GM12875 (cell line): Measurements from ENCODE around the gene LAMB4.

Experiments used
- H3K4me3 ChIP-seq: one replicate; pipeline ENCODE4 v1.5.1; 2011; ENCODE audit warnings: low read depth, low read length, control low read depth
- TF ChIP-seq, protein P1 (sequence below): IDR thresholded peaks from 2 replicates; pipeline ENCODE4 v1.5.1; 2011; ENCODE audit warnings: low read depth, mild to moderate bottlenecking, control low read depth, inconsistent platforms, low read length, moderate library complexity, borderline replicate concordance; ENCODE audit not compliant: insufficient read depth

The LAMB4 gene

DNA sequence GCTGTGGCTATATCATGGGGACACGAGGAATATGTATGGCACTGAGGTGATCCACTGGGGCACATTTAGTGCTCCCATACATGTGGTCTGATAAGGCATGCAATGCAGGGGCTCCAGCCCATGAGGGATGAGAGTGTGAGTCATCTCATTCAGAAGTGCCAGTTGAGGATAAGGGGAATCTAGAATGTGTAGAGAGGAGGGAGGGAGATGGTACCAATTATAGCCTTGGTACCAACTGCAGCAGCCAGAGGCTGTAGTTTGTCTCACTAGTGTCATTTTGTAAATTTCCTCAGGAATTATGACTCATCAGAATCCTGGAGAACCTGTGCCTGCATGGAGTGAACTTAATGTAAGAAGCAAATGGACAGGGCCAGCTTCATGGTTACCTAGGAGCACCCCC lies 46.2 kb downstream of the LAMB4 start:
- TF ChIP-seq, protein P1, sequence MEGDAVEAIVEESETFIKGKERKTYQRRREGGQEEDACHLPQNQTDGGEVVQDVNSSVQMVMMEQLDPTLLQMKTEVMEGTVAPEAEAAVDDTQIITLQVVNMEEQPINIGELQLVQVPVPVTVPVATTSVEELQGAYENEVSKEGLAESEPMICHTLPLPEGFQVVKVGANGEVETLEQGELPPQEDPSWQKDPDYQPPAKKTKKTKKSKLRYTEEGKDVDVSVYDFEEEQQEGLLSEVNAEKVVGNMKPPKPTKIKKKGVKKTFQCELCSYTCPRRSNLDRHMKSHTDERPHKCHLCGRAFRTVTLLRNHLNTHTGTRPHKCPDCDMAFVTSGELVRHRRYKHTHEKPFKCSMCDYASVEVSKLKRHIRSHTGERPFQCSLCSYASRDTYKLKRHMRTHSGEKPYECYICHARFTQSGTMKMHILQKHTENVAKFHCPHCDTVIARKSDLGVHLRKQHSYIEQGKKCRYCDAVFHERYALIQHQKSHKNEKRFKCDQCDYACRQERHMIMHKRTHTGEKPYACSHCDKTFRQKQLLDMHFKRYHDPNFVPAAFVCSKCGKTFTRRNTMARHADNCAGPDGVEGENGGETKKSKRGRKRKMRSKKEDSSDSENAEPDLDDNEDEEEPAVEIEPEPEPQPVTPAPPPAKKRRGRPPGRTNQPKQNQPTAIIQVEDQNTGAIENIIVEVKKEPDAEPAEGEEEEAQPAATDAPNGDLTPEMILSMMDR, result no peak
- no peak overlapping the region for H3K4me3 ChIP-seq

- no peak overlapping the region for H3K4me3 ChIP-seq
- TF ChIP-seq, protein P1, result no peak
Observed at GRCh38 chr7:108079648-108080591, 50.2 kb downstream of the LAMB4 start.

DNA sequence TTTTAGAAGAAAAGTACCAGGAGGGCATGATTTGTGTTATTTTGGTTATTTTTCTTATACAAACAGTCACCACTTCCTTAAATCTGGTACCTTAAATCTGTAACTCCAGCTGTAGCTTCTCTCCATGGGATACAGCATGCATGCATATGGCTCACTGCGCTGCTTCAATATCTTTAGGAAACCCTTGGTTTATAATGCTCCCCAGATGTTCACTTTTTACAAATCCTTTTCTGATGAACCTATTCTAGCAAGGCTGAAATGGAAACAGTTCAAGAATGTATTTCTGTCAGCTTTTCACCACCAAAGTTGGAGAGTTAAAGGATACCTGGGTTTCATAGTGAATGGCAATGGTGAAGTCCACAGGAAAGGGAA lies 50.9 kb downstream of the LAMB4 start:
- TF ChIP-seq, protein P1, result no peak
- no peak overlapping the region for H3K4me3 ChIP-seq

GRCh38 chr7:108078691-108079090 lies 51.5 kb downstream of the LAMB4 start:
- no peak overlapping the region for H3K4me3 ChIP-seq
- TF ChIP-seq, protein P1, result no peak

- H3K4me3 ChIP-seq, result no peak overlapping the region
- TF ChIP-seq, protein P1, result no peak
Observed at GRCh38 chr7:108078211-108078673, 51.9 kb downstream of the LAMB4 start.

DNA sequence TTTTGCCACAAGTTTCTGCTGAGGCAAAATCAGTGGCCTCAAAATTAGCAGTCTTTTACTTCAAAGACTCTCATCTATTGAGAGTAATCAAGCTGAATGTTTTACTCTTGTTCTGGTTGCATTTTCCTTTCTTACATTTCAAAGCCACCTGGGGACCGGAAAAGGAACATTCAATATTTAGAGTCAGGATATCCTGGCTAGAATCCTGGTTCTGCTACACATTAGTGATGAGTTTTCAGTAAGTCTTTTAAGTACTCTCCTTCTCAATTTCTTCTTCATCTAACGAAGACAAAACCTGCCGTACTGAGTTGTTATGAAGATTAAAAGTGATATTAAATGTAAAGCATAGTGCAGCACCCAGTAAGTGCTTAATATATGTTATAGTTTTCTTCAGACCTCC lies 52.5 kb downstream of the LAMB4 start:
- TF ChIP-seq, protein P1, result no peak
- H3K4me3 ChIP-seq, result no peak overlapping the region

DNA sequence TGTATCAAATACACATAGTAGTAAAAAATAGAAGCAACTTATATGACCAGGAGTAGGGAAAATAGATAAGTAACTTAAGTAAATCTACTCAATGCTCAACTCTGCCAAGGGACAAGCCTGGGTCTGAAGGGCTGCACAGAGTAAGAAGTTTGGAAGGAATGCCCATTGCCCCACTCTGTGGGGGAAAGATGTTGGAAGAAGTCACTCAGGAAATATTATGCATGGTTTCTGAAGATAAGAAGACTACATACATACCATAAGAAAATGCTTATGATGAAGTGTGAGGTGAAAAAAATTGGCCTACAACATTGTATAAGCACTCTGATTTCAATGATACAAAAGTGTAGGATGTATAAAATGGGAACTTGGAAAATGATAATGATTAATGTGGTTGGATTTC lies 54.0 kb downstream of the LAMB4 start:
- TF ChIP-seq, protein P1, result no peak

More for the DNA sequence above, 54.0 kb downstream of the LAMB4 start:
- no peak overlapping the region for H3K4me3 ChIP-seq
